ENCODE results near the gene PXMP4. TPM values are rescaled to one million over a fixed set of nuclear protein-coding genes. Genes with fewer than 3 reads are reported as not detected.

The PXMP4 gene, protein sequence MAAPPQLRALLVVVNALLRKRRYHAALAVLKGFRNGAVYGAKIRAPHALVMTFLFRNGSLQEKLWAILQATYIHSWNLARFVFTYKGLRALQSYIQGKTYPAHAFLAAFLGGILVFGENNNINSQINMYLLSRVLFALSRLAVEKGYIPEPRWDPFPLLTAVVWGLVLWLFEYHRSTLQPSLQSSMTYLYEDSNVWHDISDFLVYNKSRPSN
- 3.0 and 3.2 TPM in 2 replicates for total RNA-seq

DNA sequence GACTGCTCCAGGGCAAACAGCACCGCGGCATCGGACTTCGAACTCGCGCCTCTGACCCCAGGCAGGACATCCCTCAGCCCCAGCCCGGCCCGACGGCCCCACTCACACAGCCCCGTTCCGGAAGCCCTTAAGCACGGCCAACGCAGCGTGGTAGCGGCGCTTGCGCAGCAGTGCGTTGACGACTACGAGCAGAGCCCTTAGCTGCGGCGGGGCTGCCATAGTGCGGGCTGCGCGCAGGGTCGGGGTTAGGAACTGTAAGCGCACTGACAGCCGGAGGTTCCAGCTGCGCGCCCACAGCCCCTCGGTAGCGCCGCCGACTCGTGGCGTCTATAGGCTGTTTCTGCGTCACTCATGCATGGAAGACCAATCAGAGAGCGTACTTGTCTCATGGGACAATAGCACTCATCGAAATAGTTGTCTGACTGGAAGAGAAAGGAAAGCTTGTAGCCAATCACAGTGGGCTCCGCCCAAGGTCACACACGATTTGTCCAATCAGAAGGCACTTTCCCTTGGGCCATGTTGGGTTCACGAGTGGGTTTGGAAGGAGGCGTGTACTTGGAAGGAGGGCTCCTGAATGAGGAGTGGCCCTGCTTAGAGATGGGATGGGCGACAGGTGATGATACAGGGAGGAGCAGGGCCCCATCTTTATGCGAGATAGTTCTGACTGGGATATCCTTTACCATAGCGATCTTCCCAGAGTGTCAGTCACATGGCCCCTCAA is at the start of gene PXMP4:
PXMP4 (minus strand) TSS at position 322 of the 721 bp plus-strand sequence; CDS start at position 219, 103 bp downstream.

GRCh38 chr20:33731693-33732165 is 11.6 kb upstream of the PXMP4 start, which contains the start of gene ZNF341:
TSS of gene ZNF341 (plus strand) at chr20:33731996. CDS start at chr20:33732022, 26 bp downstream.

GRCh38 chr20:33686100-33686983 is 33.8 kb downstream of the PXMP4 start, which contains the start of gene E2F1:
TSS of gene E2F1 (minus strand) at chr20:33686385. CDS start at chr20:33686264, 121 bp downstream.

DNA sequence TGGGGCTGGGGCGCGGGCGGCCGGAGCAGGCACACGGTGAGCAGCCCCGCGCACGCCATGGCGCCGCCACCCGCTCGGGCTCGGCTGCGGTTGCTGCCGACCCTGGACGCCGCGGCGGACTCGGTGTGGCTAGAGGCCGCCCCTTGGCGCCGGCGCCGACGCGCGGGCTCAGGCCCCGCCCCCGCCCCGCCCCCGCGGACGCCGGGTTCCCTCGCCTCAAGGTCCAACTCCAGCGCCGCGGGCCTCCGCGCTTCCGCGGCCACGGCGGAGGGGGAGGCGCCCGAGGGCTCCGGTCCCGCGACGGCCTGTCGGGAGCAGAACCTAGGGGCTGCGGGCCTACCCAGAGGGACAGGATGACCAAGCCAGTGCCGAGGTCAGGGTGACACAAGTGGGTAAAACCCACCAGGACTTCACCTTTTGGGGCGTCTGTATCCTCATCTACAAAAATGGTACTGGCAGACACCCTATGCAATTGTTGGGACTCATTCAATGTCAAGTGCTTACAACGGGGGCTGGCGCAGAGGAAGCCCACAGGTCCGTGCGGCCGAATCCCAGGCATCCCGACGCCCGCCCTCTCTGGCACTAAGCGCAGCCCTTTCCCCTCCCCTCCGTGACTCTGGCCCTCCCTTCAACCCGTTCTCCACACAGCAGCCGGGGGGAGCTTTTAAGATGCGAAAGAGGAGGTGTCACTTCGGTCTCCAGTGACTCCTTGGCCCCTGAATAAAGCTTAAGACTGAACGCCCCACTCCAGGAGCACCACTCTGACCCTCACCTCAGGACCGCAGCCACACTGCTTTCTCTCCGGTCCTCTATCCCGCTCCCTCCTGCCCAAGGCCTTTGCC is 45.6 kb downstream of the PXMP4 start, which contains the start of gene NECAB3:
NECAB3 (minus strand) TSS at position 135 of the 842 bp plus-strand sequence; CDS start at position 59, 76 bp downstream.

GRCh38 chr20:33666293-33667244 is 53.5 kb downstream of the PXMP4 start, which contains the start of gene ACTL10:
TSS of gene ACTL10 (plus strand) at chr20:33666943. CDS start at chr20:33667498, 555 bp downstream.

DNA sequence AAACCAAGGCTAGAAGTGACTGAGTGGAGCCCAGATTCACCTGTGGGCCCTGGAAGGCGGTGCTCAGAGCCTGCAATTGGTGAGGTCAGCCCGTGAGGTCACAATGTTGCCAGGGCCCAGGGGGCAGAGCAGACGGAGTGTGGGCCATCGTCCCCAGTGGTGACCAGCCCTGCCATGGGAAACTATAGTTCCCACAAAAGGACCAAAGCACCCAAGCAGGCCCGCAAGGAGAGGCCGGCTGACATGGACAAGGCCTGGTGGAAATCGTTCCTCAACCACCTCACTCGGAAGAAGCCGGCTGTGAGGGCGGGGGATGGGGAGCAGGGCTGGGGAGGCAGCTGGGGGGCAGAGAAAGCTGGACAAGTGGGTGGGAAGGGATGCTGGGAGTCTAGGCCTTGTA is 57.9 kb downstream of the PXMP4 start, which contains the start of gene C20orf144:
C20orf144 (plus strand) TSS at position 156 of the 400 bp plus-strand sequence; CDS start at position 175, 19 bp downstream.

Other genes starting within 250 kb of the PXMP4 start
- gene CBFA2T2, start 230.2 kb downstream of the PXMP4 start, total RNA-seq: 6.2 and 6.5 TPM in 2 replicates
- 0.05 and 0.30 TPM in 2 replicates for gene C20orf144, start 58.0 kb downstream of the PXMP4 start, total RNA-seq
- 2.7 and 3.0 TPM in 2 replicates for gene ACTL10, start 53.4 kb downstream of the PXMP4 start, total RNA-seq
- 30.9 and 31.1 TPM in 2 replicates for gene NECAB3, start 45.9 kb downstream of the PXMP4 start, total RNA-seq
- gene E2F1, start 33.9 kb downstream of the PXMP4 start, total RNA-seq: 1.8 and 8.1 TPM in 2 replicates
- gene ZNF341, start 11.7 kb upstream of the PXMP4 start, total RNA-seq: 0.59 and 1.6 TPM in 2 replicates
- gene CHMP4B, start 91.0 kb upstream of the PXMP4 start, total RNA-seq: 37.4 and 42.7 TPM in 2 replicates